EH (cell line): Measurements from ENCODE around the gene MAL.

ENCODE experiments used
- DNase-seq: peaks from one replicate; pipeline ENCODE4 v3.0.0-alpha.2; 2015; ENCODE audit warnings: low read depth

The MAL gene

DNA sequence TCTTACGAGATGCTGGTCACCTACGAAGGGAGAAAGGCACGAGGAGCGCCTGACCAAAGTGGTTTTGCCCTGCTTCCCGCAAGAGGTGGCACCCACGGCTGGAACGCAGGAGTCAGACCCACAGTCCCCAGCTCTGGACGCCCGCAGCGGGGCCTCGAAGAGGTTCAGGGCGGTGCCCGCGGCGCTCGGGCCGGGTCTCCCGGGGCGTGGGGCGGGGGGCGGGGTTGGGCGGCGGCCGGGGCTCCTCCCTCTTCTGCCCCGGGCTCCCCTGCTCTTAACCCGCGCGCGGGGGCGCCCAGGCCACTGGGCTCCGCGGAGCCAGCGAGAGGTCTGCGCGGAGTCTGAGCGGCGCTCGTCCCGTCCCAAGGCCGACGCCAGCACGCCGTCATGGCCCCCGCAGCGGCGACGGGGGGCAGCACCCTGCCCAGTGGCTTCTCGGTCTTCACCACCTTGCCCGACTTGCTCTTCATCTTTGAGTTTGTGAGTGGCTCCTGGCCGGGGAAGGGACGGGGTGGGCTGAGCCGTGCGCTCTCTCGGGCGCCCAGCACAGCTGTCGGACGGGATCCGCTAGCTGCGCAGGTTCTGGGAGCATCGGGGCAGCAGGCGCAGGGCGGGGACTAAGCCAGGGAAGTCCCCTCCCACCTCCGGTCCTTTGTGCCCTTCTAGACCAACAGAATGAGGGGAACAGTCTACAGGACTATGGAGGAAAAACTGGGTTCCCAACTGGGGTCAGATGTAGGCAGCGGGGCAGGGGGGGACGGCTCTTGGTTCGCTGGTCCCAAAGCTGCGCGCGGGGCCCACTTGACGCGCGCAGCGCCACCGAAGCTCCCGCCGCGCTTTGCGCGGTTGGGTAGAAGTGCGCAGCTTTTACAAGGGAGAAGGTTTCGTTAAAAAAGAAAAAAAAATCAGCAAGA is at the start of gene MAL:
TSS of gene MAL (plus strand) at position 303 of the 914 bp plus-strand sequence. CDS start at position 388, 85 bp downstream.
- DNase-seq: no peak

GRCh38 chr2:94977826-94978225 is 47.7 kb upstream of the MAL start:
- DNase-seq: no peak

DNA sequence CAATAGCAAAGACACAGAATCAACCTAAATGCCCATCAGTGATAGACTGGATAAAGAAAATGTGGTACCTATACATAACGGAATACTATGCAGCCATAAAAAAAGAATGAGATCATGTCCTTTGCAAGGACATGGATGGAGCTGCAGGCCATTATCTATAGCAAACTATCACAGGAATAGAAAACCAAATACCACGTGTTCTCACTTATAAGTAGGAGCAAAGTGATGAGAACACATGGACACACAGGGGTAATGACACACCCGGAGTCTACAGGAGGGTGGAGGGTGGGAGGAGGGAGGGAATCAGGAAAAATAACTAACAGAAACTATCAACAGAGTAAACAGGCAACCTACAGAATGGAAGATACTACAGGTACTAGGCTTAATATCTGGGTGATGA is 46.6 kb upstream of the MAL start:
- DNase-seq: no peak

GRCh38 chr2:94979406-94980375 is 45.8 kb upstream of the MAL start:
- no peak for DNase-seq

DNA sequence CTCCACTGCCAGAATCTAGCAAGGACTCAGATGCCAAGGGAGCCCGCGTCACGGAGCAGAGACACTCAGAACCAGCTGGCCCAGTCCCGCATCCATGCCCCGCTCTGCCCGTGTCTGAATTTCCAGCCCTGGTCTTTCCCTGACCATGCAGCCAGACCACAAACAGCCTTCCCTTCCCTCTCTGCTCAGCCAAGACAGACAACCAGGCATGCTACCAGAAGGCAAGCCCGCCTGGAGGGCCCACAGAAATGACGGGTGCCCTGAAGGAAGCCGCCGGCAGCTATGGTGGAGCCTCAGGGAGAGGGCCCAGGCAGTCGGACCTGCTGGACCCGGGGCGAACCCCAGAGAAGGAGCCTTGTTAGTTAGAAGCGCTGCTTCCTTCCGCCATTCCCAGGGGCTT is 45.1 kb upstream of the MAL start:
- DNase-seq: no peak

GRCh38 chr2:94982156-94982555 is 43.4 kb upstream of the MAL start:
- no peak for DNase-seq

DNA sequence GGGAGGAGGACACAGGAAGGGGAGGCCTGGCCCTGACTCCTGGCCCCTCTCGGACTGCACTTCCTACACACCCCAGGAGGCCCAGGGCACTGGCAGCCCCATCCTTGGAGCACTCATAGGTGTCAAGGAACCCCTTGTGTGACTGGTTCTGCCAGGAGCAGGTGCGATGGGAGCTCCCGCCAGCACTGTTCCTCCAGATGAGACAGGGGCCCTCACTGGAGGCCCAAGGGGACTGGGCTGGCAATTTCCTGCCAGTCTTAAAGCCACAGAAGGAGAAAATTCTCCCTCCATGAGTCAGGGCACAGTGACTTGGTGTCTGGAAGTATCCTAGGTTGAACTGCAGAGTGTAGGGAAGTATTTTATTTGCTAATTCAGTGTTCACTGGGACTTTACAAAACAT is 42.8 kb upstream of the MAL start:
- DNase-seq: peak; percentile 33

- no peak for DNase-seq
These were observed 40.4 kb upstream of the MAL start for GRCh38 chr2:94984964-94985575.

GRCh38 chr2:94985636-94986035 is 39.9 kb upstream of the MAL start:
- DNase-seq: no peak

GRCh38 chr2:94986392-94986963 is 39.0 kb upstream of the MAL start:
- peak; percentile 61 for DNase-seq

- no peak for DNase-seq
These were observed 38.2 kb upstream of the MAL start for GRCh38 chr2:94987074-94988020.

GRCh38 chr2:94990956-94991355 is 34.6 kb upstream of the MAL start:
- DNase-seq: no peak

- no peak for DNase-seq
These were observed 33.1 kb upstream of the MAL start for GRCh38 chr2:94992360-94992759.

DNA sequence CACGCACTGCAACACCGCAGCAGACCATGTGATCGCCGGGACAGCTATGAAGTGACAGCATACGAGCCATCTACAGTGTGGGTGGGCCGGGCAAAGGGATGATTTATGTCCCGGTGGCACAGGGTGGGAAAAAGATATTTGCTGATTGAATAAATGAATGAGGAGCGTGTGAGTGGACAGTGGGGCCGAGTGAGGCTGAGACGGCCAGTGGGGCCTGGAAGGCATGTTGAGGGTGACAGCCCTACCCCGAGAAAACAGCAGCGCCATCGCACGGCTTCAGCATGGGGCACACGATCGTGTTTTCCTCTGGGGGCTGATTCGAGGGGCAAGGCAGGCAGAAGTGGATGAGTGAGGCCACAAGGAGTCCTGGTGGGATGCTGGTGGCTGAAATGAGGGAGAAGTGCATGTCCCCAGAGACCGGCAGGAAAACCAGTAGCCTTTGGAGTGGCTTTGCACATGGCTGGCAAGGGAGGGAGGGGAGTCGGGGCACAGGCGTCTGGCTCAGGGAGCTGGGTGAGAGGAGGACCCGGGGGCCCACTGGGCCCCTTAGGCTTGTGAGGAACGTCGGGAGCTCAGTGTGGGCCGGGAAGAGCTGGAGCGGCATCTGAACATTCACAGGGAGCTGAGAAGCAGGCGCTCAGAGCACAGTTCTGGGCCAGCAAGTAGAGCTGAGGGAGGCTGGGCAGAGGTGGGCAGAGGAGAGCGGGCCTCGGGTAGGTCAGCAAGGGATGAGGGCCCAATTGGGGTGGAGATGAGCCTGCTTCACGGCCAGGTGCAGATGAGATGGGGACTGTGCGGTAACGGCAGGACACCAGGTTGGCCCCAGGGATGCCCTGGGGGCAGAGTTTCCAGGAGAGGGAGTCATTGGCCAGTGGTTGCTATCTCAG is 32.1 kb upstream of the MAL start:
- DNase-seq: no peak

GRCh38 chr2:94994063-94994913 is 31.2 kb upstream of the MAL start:
- no peak for DNase-seq

GRCh38 chr2:94994914-94995552 is 30.5 kb upstream of the MAL start:
- DNase-seq: no peak

DNA sequence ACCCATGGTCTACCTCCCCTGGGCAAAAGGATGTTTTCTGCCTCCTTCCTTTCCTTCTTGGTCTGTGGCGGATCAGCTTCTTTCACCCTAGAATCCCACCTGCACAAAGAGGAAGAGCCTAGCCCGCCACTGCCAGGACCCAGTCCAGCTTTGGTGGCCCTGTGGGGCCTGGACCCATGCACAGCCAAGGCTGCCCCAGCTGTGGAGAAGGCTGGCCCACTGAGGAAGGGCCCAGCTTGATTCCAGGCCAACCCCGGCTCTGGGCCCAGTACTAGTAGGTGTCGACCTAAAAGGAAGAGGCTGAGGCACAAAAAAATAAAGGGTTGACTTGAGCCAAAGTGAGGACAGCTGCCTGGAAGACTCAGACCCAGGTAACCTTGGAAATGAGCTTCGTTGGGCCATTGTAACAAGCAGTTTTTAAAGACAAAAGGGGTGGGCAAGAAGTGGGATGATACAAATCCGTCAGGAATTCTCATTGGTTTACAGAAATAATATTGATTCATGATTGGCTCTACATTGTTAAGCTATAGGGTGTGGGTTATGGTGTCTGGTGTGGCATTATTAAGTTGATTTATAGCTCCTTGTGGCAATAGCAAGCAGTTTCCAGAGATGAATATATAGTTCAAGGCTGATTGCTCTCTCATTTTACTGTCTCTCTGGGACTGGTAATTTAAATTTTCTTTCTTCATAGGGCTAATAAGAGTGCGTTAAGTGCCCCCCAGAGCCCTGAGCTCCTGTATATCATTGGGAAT is 29.8 kb upstream of the MAL start:
- DNase-seq: no peak
